ENCODE results near the gene NKPD1. TPM values are rescaled to one million over a fixed set of nuclear protein-coding genes. Genes with fewer than 3 reads are reported as not detected.
A peak's percentile ranks its signal among the peaks of the same experiment; 100 is the strongest.

Gene NKPD1
- polyA plus RNA-seq, 2 of the 4 experiments (the other 2 are of a cell fraction), result 0.12 to 0.15 TPM

GRCh38 chr19:45138303-45138751, 22.5 kb downstream of the NKPD1 start (continued):
- TF ChIP-seq ELK1 (IDR thresholded peaks at IDR 0.05; ENCODE audit: low read depth, low read length), result no peak
- TF ChIP-seq RNF2 (IDR thresholded peaks at IDR 0.05; ENCODE audit: borderline replicate concordance, low read depth), result no peak
- TF ChIP-seq PBX3 (IDR thresholded peaks at IDR 0.05), result no peak

- H3K9me3 ChIP-seq, result no peaks in the 10 kb centered on the region
- ATAC-seq, result no peak
- POLR2A ChIA-PET, result interaction anchor here (0.7 kb wide), 1 partner anchor 9 kb away, joined by 8 read pairs; no protein-coding TSS in a partner anchor
These were observed 23.5 kb downstream of the NKPD1 start for GRCh38 chr19:45137179-45137761.

More at GRCh38 chr19:45137179-45137761, 23.5 kb downstream of the NKPD1 start:
- CTCF ChIA-PET, result interaction anchor here (0.6 to 6.0 kb wide), 6 partner anchors 7 to 536 kb away, joined by 3 to 51 read pairs (median 4); no protein-coding TSS in a partner anchor
- no peak overlapping the region for H3K4me3 ChIP-seq
- WGBS (ENCODE audit: missing lambda C conversion rate), result 90% methylated on average over 17 of the region's 17 CpGs
- H3K4me2 ChIP-seq, result no peak overlapping the region
- no peaks in the 10 kb centered on the region for H3K4me1 ChIP-seq
- DNase-seq (ENCODE audit: low read depth in 1 of 2, low spot score in 1 of 2) (no peak), FAIRE-seq (no peak)
- no peak for TF ChIP-seq MAX (IDR thresholded peaks at IDR 0.05)
- no peak for TF ChIP-seq CHD2 (IDR thresholded peaks at IDR 0.05; ENCODE audit: low read length, partially characterized antibody)
- no peak for TF ChIP-seq CBX2 (IDR thresholded peaks at IDR 0.05; ENCODE audit: borderline replicate concordance, low read depth)
- no peak for TF ChIP-seq REST (IDR thresholded peaks at IDR 0.05)
- TF ChIP-seq ATOH8 (CRISPR knock-in tag; IDR thresholded peaks at IDR 0.05; ENCODE audit: low read depth), result no peak
- TF ChIP-seq SMC3 (IDR thresholded peaks at IDR 0.05), result no peak
- no peak for TF ChIP-seq NPAS2 (CRISPR knock-in tag; IDR thresholded peaks at IDR 0.05; ENCODE audit: borderline replicate concordance)
- TF ChIP-seq FOSL2 (IDR thresholded peaks at IDR 0.05), result no peak
- TF ChIP-seq FOSL2 (CRISPR knock-in tag; IDR thresholded peaks at IDR 0.05), result no peak
- no peak for TF ChIP-seq ZSCAN20 (CRISPR knock-in tag; IDR thresholded peaks at IDR 0.05)
- TF ChIP-seq TFCP2L1 (CRISPR knock-in tag; IDR thresholded peaks at IDR 0.05), result no peak
- H3K27ac ChIP-seq, result peak overlapping the region in 1 of 2 experiments; percentile 74; a peak in 1 of 6 replicates
